ENCODE data around the gene B4GAT1. TPM values are rescaled to one million over a fixed set of nuclear protein-coding genes. Genes with fewer than 3 reads are reported as not detected.

Gene B4GAT1
- polyA plus RNA-seq, 1 of the 3 experiments (the other 2 are of a cell fraction) = 26.4 TPM

DNA sequence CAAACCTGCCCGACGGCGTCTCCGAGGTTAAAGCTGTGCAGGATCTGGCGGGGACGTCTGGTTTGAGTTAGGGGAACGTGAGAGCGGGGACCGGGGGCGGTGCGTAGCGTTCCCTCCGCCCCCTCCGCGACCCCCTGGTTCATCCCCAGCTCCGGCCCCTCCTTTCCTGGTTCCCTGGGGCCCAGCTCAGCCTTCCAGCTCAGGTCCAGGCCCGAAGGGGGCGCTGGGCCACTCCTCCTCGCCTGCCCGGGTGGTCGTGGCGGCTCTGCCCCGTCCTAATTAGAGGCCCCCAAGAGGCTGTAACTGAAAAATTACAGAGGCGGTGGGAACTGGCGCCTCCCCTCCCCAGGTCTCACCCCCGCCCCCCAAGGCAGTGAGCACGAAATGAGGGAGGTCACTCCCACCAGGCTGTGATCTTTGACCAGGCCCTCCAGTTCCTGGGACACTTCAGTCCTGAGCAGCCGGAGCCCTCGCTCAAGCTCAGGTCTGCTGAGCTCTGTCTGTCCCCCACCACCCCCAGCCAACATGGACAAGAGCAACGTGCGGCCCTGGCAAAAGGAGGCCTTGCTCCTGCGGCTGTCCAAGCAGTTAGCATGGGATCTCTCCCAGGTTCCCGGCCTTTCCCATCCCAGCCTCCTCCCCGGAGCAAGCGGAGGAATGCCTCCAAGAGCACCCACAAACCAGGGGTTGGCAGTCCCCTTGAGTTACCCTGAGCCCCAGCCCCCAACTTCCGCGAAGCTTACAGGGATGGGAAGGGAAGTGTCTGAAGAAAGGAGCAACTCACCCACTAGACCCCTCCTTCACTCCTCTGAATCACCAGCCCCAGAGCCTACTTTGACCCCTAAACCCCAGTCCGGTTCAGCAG is 33.9 kb downstream of the B4GAT1 start:
- ChIA-PET CTCF (interaction anchor here (0.7 to 12.4 kb wide), 19 partner anchors 9 to 200 kb away, joined by 3 to 280 read pairs (median 26); partner anchors contain the start of genes B4GAT1, BRMS1, CNIH2 and MRPL11), POLR2A (interaction anchor here (0.6 to 3.1 kb wide), 14 partner anchors 9 to 1107 kb away, joined by 3 to 33 read pairs (median 6); partner anchors contain the start of genes B4GAT1, BRMS1, MRPL11 and RIN1)
- TF ChIP-seq, protein P1, sequence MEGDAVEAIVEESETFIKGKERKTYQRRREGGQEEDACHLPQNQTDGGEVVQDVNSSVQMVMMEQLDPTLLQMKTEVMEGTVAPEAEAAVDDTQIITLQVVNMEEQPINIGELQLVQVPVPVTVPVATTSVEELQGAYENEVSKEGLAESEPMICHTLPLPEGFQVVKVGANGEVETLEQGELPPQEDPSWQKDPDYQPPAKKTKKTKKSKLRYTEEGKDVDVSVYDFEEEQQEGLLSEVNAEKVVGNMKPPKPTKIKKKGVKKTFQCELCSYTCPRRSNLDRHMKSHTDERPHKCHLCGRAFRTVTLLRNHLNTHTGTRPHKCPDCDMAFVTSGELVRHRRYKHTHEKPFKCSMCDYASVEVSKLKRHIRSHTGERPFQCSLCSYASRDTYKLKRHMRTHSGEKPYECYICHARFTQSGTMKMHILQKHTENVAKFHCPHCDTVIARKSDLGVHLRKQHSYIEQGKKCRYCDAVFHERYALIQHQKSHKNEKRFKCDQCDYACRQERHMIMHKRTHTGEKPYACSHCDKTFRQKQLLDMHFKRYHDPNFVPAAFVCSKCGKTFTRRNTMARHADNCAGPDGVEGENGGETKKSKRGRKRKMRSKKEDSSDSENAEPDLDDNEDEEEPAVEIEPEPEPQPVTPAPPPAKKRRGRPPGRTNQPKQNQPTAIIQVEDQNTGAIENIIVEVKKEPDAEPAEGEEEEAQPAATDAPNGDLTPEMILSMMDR (IDR thresholded peaks at IDR 0.05) = peak; percentile 46; the same call in 1 of the 2 replicates
- TF ChIP-seq MXI1 (IDR thresholded peaks at IDR 0.05; ENCODE audit: low read depth, low read length) (0 out of 2 replicates have a peak, but pooled peaks have one; percentile 6), RCOR1 (IDR thresholded peaks at IDR 0.05; ENCODE audit: low read length) (0 out of 2 replicates have a peak, but pooled peaks have one; percentile 2), JUND (IDR thresholded peaks at IDR 0.05) (no peak), POLR2AphosphoS5 (IDR thresholded peaks at IDR 0.05; ENCODE audit: low read depth, low read length) (no peak), MEF2A (IDR thresholded peaks at IDR 0.05; ENCODE audit: borderline replicate concordance, low read depth) (no peak), SMC3 (IDR thresholded peaks at IDR 0.05; ENCODE audit: low read depth, low read length) (peak; percentile 52; the same call in 1 of the 2 replicates), RAD21 (IDR thresholded peaks at IDR 0.05; ENCODE audit: low read length) (peak; percentile 55)
- TF ChIP-seq, protein P2, sequence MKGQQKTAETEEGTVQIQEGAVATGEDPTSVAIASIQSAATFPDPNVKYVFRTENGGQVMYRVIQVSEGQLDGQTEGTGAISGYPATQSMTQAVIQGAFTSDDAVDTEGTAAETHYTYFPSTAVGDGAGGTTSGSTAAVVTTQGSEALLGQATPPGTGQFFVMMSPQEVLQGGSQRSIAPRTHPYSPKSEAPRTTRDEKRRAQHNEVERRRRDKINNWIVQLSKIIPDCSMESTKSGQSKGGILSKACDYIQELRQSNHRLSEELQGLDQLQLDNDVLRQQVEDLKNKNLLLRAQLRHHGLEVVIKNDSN (IDR thresholded peaks at IDR 0.05; ENCODE audit: borderline replicate concordance, low read depth) = no peak
- TF ChIP-seq, protein P3, sequence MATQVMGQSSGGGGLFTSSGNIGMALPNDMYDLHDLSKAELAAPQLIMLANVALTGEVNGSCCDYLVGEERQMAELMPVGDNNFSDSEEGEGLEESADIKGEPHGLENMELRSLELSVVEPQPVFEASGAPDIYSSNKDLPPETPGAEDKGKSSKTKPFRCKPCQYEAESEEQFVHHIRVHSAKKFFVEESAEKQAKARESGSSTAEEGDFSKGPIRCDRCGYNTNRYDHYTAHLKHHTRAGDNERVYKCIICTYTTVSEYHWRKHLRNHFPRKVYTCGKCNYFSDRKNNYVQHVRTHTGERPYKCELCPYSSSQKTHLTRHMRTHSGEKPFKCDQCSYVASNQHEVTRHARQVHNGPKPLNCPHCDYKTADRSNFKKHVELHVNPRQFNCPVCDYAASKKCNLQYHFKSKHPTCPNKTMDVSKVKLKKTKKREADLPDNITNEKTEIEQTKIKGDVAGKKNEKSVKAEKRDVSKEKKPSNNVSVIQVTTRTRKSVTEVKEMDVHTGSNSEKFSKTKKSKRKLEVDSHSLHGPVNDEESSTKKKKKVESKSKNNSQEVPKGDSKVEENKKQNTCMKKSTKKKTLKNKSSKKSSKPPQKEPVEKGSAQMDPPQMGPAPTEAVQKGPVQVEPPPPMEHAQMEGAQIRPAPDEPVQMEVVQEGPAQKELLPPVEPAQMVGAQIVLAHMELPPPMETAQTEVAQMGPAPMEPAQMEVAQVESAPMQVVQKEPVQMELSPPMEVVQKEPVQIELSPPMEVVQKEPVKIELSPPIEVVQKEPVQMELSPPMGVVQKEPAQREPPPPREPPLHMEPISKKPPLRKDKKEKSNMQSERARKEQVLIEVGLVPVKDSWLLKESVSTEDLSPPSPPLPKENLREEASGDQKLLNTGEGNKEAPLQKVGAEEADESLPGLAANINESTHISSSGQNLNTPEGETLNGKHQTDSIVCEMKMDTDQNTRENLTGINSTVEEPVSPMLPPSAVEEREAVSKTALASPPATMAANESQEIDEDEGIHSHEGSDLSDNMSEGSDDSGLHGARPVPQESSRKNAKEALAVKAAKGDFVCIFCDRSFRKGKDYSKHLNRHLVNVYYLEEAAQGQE (IDR thresholded peaks at IDR 0.05; ENCODE audit: low read depth, low read length) = peak; percentile 7; the same call in 1 of the 2 replicates
- TF ChIP-seq, protein P4, sequence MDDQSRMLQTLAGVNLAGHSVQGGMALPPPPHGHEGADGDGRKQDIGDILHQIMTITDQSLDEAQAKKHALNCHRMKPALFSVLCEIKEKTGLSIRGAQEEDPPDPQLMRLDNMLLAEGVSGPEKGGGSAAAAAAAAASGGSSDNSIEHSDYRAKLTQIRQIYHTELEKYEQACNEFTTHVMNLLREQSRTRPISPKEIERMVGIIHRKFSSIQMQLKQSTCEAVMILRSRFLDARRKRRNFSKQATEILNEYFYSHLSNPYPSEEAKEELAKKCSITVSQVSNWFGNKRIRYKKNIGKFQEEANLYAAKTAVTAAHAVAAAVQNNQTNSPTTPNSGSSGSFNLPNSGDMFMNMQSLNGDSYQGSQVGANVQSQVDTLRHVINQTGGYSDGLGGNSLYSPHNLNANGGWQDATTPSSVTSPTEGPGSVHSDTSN (IDR thresholded peaks at IDR 0.05) = no peak
- TF ChIP-seq, protein P5, sequence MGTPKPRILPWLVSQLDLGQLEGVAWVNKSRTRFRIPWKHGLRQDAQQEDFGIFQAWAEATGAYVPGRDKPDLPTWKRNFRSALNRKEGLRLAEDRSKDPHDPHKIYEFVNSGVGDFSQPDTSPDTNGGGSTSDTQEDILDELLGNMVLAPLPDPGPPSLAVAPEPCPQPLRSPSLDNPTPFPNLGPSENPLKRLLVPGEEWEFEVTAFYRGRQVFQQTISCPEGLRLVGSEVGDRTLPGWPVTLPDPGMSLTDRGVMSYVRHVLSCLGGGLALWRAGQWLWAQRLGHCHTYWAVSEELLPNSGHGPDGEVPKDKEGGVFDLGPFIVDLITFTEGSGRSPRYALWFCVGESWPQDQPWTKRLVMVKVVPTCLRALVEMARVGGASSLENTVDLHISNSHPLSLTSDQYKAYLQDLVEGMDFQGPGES (IDR thresholded peaks at IDR 0.05; ENCODE audit: low read depth, low read length) = no peak
- TF ChIP-seq, protein P6, sequence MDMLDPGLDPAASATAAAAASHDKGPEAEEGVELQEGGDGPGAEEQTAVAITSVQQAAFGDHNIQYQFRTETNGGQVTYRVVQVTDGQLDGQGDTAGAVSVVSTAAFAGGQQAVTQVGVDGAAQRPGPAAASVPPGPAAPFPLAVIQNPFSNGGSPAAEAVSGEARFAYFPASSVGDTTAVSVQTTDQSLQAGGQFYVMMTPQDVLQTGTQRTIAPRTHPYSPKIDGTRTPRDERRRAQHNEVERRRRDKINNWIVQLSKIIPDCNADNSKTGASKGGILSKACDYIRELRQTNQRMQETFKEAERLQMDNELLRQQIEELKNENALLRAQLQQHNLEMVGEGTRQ (IDR thresholded peaks at IDR 0.05; ENCODE audit: borderline replicate concordance, low read depth, low read length) = no peak
- H3K4me2 ChIP-seq = peak overlapping the region; percentile 80
- H3K27me3 ChIP-seq (ENCODE audit: insufficient read depth) = no peaks in the 10 kb centered on the region
- WGBS (ENCODE audit: low lambda C conversion rate) = 34% methylated on average over 16 of the region's 38 CpGs
- H3K9ac ChIP-seq = peak overlapping the region; percentile 75
- peak overlapping the region; percentile 53; the same call in 1 of the 2 replicates for H2AFZ ChIP-seq (ENCODE audit: low read depth)
- H4K20me1 ChIP-seq (ENCODE audit: insufficient read depth) = no peaks in the 10 kb centered on the region
- H3K9me3 ChIP-seq = no peaks in the 10 kb centered on the region
- H3K9me2 ChIP-seq = no peaks in the 10 kb centered on the region
- peaks cover 25 to 64% of the 10 kb centered on the region in 2 experiments for H3K4me1 ChIP-seq (ENCODE audit: control insufficient read depth in 1 of 2, insufficient read depth in 2 of 2, low read depth in 1 of 2, low read length in 1 of 2)
- peak overlapping the region; percentile 94 to 100 for H3K27ac ChIP-seq (ENCODE audit: low read depth in 2 of 2, low read length in 1 of 2)
- no peaks in the 10 kb centered on the region for H3K36me3 ChIP-seq (replicated peaks in 1 of 2; ENCODE audit: control insufficient read depth in 1 of 2, insufficient read depth in 2 of 2, low read length in 1 of 2)
- peak overlapping the region; percentile 45 to 48 for H3K4me3 ChIP-seq (ENCODE audit: low read depth in 2 of 2, low read length in 1 of 2)
- peak; percentile 90 for DNase-seq
- H3F3A ChIP-seq (replicated peaks; ENCODE audit: insufficient read depth) = peaks cover 15% of the 10 kb centered on the region
- no peaks in the 10 kb centered on the region for H3K79me2 ChIP-seq (ENCODE audit: insufficient read depth)

Measured in SK-N-SH (cell line).